ENCODE results near the gene COMTD1. TPM values are rescaled to one million over a fixed set of nuclear protein-coding genes. Genes with fewer than 3 reads are reported as not detected.
A peak's percentile ranks its signal among the peaks of the same experiment; 100 is the strongest.

Gene COMTD1
- total RNA-seq, 3 donors from 2014 or later, result 21.0 to 28.5 (median 21.7) TPM

GRCh38 chr10:75280236-75280635, 44.5 kb upstream of the COMTD1 start:
- DNase-seq (ENCODE audit: low spot score in 2 of 2), result no peak
- H3K4me3 ChIP-seq, result no peak overlapping the region
- intact Hi-C loops (cut with DNase I; ENCODE audit: low total_unique reads), result no loop called here

GRCh38 chr10:75276069-75276872, 40.5 kb upstream of the COMTD1 start:
- intact Hi-C loops (cut with DNase I; ENCODE audit: low total_unique reads), result no loop called here
- no peak for DNase-seq (ENCODE audit: low spot score in 2 of 2)
- TF ChIP-seq POLR2A (IDR thresholded peaks at IDR 0.05) (no peak), POLR2AphosphoS5 (IDR thresholded peaks at IDR 0.05) (no peak), CTCF (IDR thresholded peaks at IDR 0.05) (no peak)
- Histone ChIP-seq H3K27ac (no peak overlapping the region), H3K4me1 (no peaks in the 10 kb centered on the region), H3K36me3 (no peaks in the 10 kb centered on the region), H3K9me3 (no peaks in the 10 kb centered on the region), H3K4me3 (peak overlapping the region in 1 of 3 donors; percentile 12), H3K27me3 (no peaks in the 10 kb centered on the region)

More at GRCh38 chr10:75280236-75280635, 44.5 kb upstream of the COMTD1 start:
- no peaks in the 10 kb centered on the region for H3K36me3 ChIP-seq
- H3K27me3 ChIP-seq, result no peaks in the 10 kb centered on the region
- no peaks in the 10 kb centered on the region for H3K9me3 ChIP-seq
- no peak overlapping the region for H3K27ac ChIP-seq
- TF ChIP-seq POLR2A (IDR thresholded peaks at IDR 0.05), result no peak
- TF ChIP-seq CTCF (IDR thresholded peaks at IDR 0.05), result no peak
- no peak for TF ChIP-seq POLR2AphosphoS5 (IDR thresholded peaks at IDR 0.05)
- H3K4me1 ChIP-seq, result no peaks in the 10 kb centered on the region

GRCh38 chr10:75272896-75273295, 37.1 kb upstream of the COMTD1 start:
- TF ChIP-seq POLR2A (IDR thresholded peaks at IDR 0.05), result no peak
- no peak for TF ChIP-seq CTCF (IDR thresholded peaks at IDR 0.05)
- TF ChIP-seq POLR2AphosphoS5 (IDR thresholded peaks at IDR 0.05), result no peak
- H3K4me3 ChIP-seq, result no peak overlapping the region
- no peak for DNase-seq (ENCODE audit: low spot score in 2 of 2)
- H3K36me3 ChIP-seq, result no peaks in the 10 kb centered on the region
- intact Hi-C loops (cut with DNase I; ENCODE audit: low total_unique reads), result loop anchor here (5.0 kb wide), 1 partner anchor 634 kb away; no protein-coding TSS in a partner anchor
- H3K27me3 ChIP-seq, result no peaks in the 10 kb centered on the region
- H3K27ac ChIP-seq, result no peak overlapping the region
- H3K9me3 ChIP-seq, result no peaks in the 10 kb centered on the region
- H3K4me1 ChIP-seq, result no peaks in the 10 kb centered on the region

- H3K9me3 ChIP-seq, result no peaks in the 10 kb centered on the region
- no peaks in the 10 kb centered on the region for H3K27me3 ChIP-seq
- H3K4me3 ChIP-seq, result no peak overlapping the region
- intact Hi-C loops (cut with DNase I; ENCODE audit: low total_unique reads), result loop anchor here (5.0 kb wide), 1 partner anchor 635 kb away; no protein-coding TSS in a partner anchor
- no peak for DNase-seq (ENCODE audit: low spot score in 2 of 2)
- no peaks in the 10 kb centered on the region for H3K4me1 ChIP-seq
- no peak for TF ChIP-seq CTCF (IDR thresholded peaks at IDR 0.05)
- TF ChIP-seq POLR2A (IDR thresholded peaks at IDR 0.05), result no peak
- TF ChIP-seq POLR2AphosphoS5 (IDR thresholded peaks at IDR 0.05), result no peak
- no peaks in the 10 kb centered on the region for H3K36me3 ChIP-seq
- H3K27ac ChIP-seq, result no peak overlapping the region
Measured at GRCh38 chr10:75272094-75272493, 36.3 kb upstream of the COMTD1 start.

GRCh38 chr10:75269605-75270004, 33.8 kb upstream of the COMTD1 start:
- Histone ChIP-seq H3K27me3 (no peaks in the 10 kb centered on the region), H3K27ac (no peak overlapping the region), H3K36me3 (no peaks in the 10 kb centered on the region), H3K4me1 (no peaks in the 10 kb centered on the region), H3K4me3 (no peak overlapping the region), H3K9me3 (no peaks in the 10 kb centered on the region)
- intact Hi-C loops (cut with DNase I; ENCODE audit: low total_unique reads), result loop anchor here (5.0 kb wide), 1 partner anchor 638 kb away; no protein-coding TSS in a partner anchor
- DNase-seq (ENCODE audit: low spot score in 2 of 2), result no peak
- TF ChIP-seq POLR2AphosphoS5 (IDR thresholded peaks at IDR 0.05) (no peak), CTCF (IDR thresholded peaks at IDR 0.05) (no peak), POLR2A (IDR thresholded peaks at IDR 0.05) (no peak)
